H1 (cell line): Measurements from ENCODE around the gene MYO1D. TPM values are rescaled to one million over a fixed set of nuclear protein-coding genes. Genes with fewer than 3 reads are reported as not detected.

Source experiments
- CTCF ChIA-PET: fragments of 300-600 bp; sonication (Branson Sonifier 250); formaldehyde crosslinking; loops from one replicate; lab custom pipeline; 2021; ENCODE audit not compliant: partially characterized antibody; lab: Charles Lee
- POLR2A ChIA-PET: fragments of 300-600 bp; sonication (Branson Sonifier 250); formaldehyde crosslinking; loops from one replicate; lab custom pipeline; 2021; ENCODE audit warnings: inconsistent platforms; ENCODE audit not compliant: partially characterized antibody; lab: Charles Lee
- DNase-seq, 2 experiments: peaks; one replicate each; pipeline versions ENCODE4 v3.0.0 to v3.0.0-alpha.2; 2010 to 2022; ENCODE audit warnings: low spot score in 2 of 2, low read depth in 1 of 2, mixed read lengths in 1 of 2
- FAIRE-seq: peaks from 2 replicates; lab custom pipeline; 2011; peaks lifted over from hg19 to GRCh38; lab: Jason Lieb, UNC
- H2AFZ ChIP-seq: 2 replicates; pipeline ENCODE4 v1.8.1; 2012; ENCODE audit warnings: low read length, inconsistent platforms
- H2AK5ac ChIP-seq: 2 replicates; pipeline ENCODE4 v1.6.1; 2013; ENCODE audit warnings: low read depth, low read length
- H2BK120ac ChIP-seq: replicated peaks from 2 replicates; pipeline ENCODE3; 2013; ENCODE audit warnings: low read depth, low read length, inconsistent platforms
- H2BK12ac ChIP-seq: 2 replicates; pipeline ENCODE4 v1.6.1; 2013; ENCODE audit warnings: low read depth, low read length
- H2BK15ac ChIP-seq: 2 replicates; pipeline ENCODE4 v1.6.1; 2013; ENCODE audit warnings: low read length
- H2BK20ac ChIP-seq: 2 replicates; pipeline ENCODE4 v1.6.1; 2013; ENCODE audit warnings: low read length
- H2BK5ac ChIP-seq: 2 replicates; pipeline ENCODE4 v1.6.1; 2013; ENCODE audit warnings: low read depth, low read length
- H3K14ac ChIP-seq: 2 replicates; pipeline ENCODE4 v1.6.1; 2013; ENCODE audit warnings: inconsistent platforms; ENCODE audit not compliant: insufficient read length
- H3K18ac ChIP-seq: 2 replicates; pipeline ENCODE4 v1.6.1; 2013; ENCODE audit warnings: low read length; ENCODE audit errors: extremely low read depth
- H3K23ac ChIP-seq: 2 replicates; pipeline ENCODE4 v1.6.1; 2013; ENCODE audit warnings: inconsistent platforms; ENCODE audit not compliant: insufficient read length
- H3K23me2 ChIP-seq: 2 replicates; pipeline ENCODE4 v1.6.1; 2013; ENCODE audit warnings: low read depth, low read length
- H3K27ac ChIP-seq: 2 replicates; pipeline ENCODE4 v1.6.1; 2011; ENCODE audit warnings: low read depth, low read length, inconsistent platforms
- H3K27me3 ChIP-seq, 4 experiments: replicated peaks in 1 of 4; 1 replicate in 1 of 4; 2 replicates in 3 of 4; pipeline versions ENCODE4 v1.6.1 to v1.8.1; 2011 to 2013; ENCODE audit warnings: low read length in 3 of 4, mild to moderate bottlenecking in 3 of 4, inconsistent platforms in 2 of 4, mixed read lengths in 2 of 4, moderate library complexity in 1 of 4; ENCODE audit not compliant: control insufficient read depth in 3 of 4, insufficient read depth in 3 of 4; ENCODE audit errors: extremely low read depth in 1 of 4
- H3K36me3 ChIP-seq, 4 experiments: 2 replicates each; pipeline versions ENCODE4 v1.6.1 to v1.8.1; 2011 to 2013; ENCODE audit warnings: mild to moderate bottlenecking in 4 of 4, low read length in 3 of 4, moderate library complexity in 2 of 4, control low read depth in 1 of 4, inconsistent platforms in 1 of 4; ENCODE audit not compliant: insufficient read depth in 4 of 4, control insufficient read depth in 2 of 4
- H3K4ac ChIP-seq: replicated peaks from 2 replicates; pipeline ENCODE3; 2013; ENCODE audit warnings: low read length, low read depth, mixed read lengths, inconsistent platforms; ENCODE audit not compliant: insufficient read length
- H3K4me1 ChIP-seq, 4 experiments: replicated peaks in 1 of 4; 1 replicate in 1 of 4; 2 replicates in 3 of 4; pipeline versions ENCODE4 v1.6.1 to v1.8.1; 2011 to 2013; ENCODE audit warnings: low read length in 3 of 4, inconsistent platforms in 2 of 4, mixed read lengths in 1 of 4; ENCODE audit not compliant: insufficient read depth in 4 of 4, control insufficient read depth in 3 of 4
- H3K4me2 ChIP-seq, 2 experiments: 2 replicates each; pipeline versions ENCODE4 v1.6.1 to v1.8.1; 2011 to 2013; ENCODE audit warnings: low read depth in 2 of 2, low read length in 2 of 2, control low read depth in 1 of 2, inconsistent platforms in 1 of 2, mild to moderate bottlenecking in 1 of 2; ENCODE audit not compliant: insufficient read depth in 1 of 2
- H3K4me3 ChIP-seq, 4 experiments: fragments of 200-600, 300-600 bp in 1 of 4; sonication (generic), shearing (Covaris generic), sonication (Bioruptor Twin) in 1 of 4; 2 replicates each; pipeline versions ENCODE4 v1.5.1 to v1.8.1; 2011 to 2016; ENCODE audit warnings: low read length in 4 of 4, low read depth in 3 of 4, control low read depth in 2 of 4, inconsistent platforms in 2 of 4, mild to moderate bottlenecking in 2 of 4, mixed read lengths in 1 of 4, moderate library complexity in 1 of 4; ENCODE audit not compliant: insufficient read depth in 2 of 4; ENCODE audit errors: extremely low read depth in 1 of 4
- H3K56ac ChIP-seq: replicated peaks from 2 replicates; pipeline ENCODE3; 2013; ENCODE audit warnings: low read depth, mild to moderate bottlenecking, mixed read lengths, low read length, inconsistent platforms; ENCODE audit not compliant: insufficient read length
- H3K79me1 ChIP-seq: 2 replicates; pipeline ENCODE4 v1.6.1; 2013; ENCODE audit warnings: low read depth, low read length, control low read depth
- H3K79me2 ChIP-seq, 2 experiments: 2 replicates each; pipeline versions ENCODE4 v1.6.1 to v1.8.1; 2012 to 2013; ENCODE audit warnings: low read length in 2 of 2, mild to moderate bottlenecking in 2 of 2, inconsistent platforms in 1 of 2; ENCODE audit not compliant: insufficient read depth in 2 of 2, control insufficient read depth in 1 of 2
- H3K9ac ChIP-seq, 4 experiments: replicated peaks in 1 of 4; 1 replicate in 1 of 4; 2 replicates in 3 of 4; pipeline versions ENCODE4 v1.6.1 to v1.8.1; 2011 to 2013; ENCODE audit warnings: low read depth in 3 of 4, low read length in 3 of 4, control low read depth in 2 of 4, mild to moderate bottlenecking in 2 of 4, moderate library complexity in 2 of 4, inconsistent platforms in 1 of 4; ENCODE audit errors: extremely low read depth in 1 of 4
- H3K9me3 ChIP-seq, 2 experiments: 2 replicates each; pipeline versions ENCODE4 v1.6.1 to v1.8.1; 2012 to 2013; ENCODE audit warnings: mild to moderate bottlenecking in 2 of 2, moderate library complexity in 2 of 2, control low read depth in 1 of 2, inconsistent platforms in 1 of 2, low read depth in 1 of 2, low read length in 1 of 2, mixed read lengths in 1 of 2; ENCODE audit not compliant: insufficient read depth in 2 of 2
- H4K20me1 ChIP-seq, 2 experiments: replicated peaks in 1 of 2; 2 replicates each; pipeline versions ENCODE3 to v1.8.1; 2011 to 2013; ENCODE audit warnings: inconsistent platforms in 2 of 2, low read length in 2 of 2, mild to moderate bottlenecking in 1 of 2; ENCODE audit not compliant: insufficient read depth in 2 of 2, control insufficient read depth in 1 of 2
- H4K5ac ChIP-seq: 2 replicates; pipeline ENCODE4 v1.6.1; 2013; ENCODE audit warnings: low read length, low read depth, mixed read lengths, inconsistent platforms; ENCODE audit not compliant: insufficient read length
- H4K8ac ChIP-seq: 2 replicates; pipeline ENCODE4 v1.8.0; 2013; ENCODE audit warnings: mild to moderate bottlenecking, moderate library complexity, low read length, inconsistent platforms; ENCODE audit not compliant: insufficient read depth; ENCODE audit errors: extremely low read depth
- H4K91ac ChIP-seq: replicated peaks from 2 replicates; pipeline ENCODE3; 2013; ENCODE audit warnings: low read length, mixed read lengths, inconsistent platforms; ENCODE audit not compliant: insufficient read length
- ATF3 ChIP-seq: IDR thresholded peaks from 2 replicates; pipeline ENCODE4 v1.6.1; 2011; ENCODE audit warnings: low read depth, mild to moderate bottlenecking, low read length; ENCODE audit not compliant: insufficient read depth
- BACH1 ChIP-seq: IDR thresholded peaks from 2 replicates; pipeline ENCODE4 v1.6.1; 2012; ENCODE audit warnings: low read length, improper control_type of control experiment
- CBX8 ChIP-seq: fragments of 300-800, 300-1000 bp; sonication (generic); IDR thresholded peaks from 2 replicates; pipeline ENCODE4 v1.7.1; 2016; ENCODE audit warnings: low read depth, low read length, borderline replicate concordance
- NRF1 ChIP-seq: IDR thresholded peaks from 2 replicates; pipeline ENCODE4 v1.6.1; 2011; ENCODE audit warnings: mild to moderate bottlenecking, low read depth, low read length, improper control_type of control experiment
- POLR2AphosphoS5 ChIP-seq: IDR thresholded peaks from 2 replicates; pipeline ENCODE4 v1.6.1; 2011; ENCODE audit warnings: low read depth, low read length
- POU5F1 ChIP-seq: IDR thresholded peaks from 2 replicates; pipeline ENCODE4 v1.6.1; 2011; ENCODE audit warnings: low read depth, mild to moderate bottlenecking, low read length, moderate library complexity
- RAD21 ChIP-seq, 2 experiments: IDR thresholded peaks in 1 of 2; conservative IDR thresholded peaks in 1 of 2; 2 replicates each; pipeline ENCODE4 v1.6.1; 2011; ENCODE audit warnings: low read depth in 2 of 2, low read length in 2 of 2, improper control_type of control experiment in 1 of 2, inconsistent platforms in 1 of 2, mild to moderate bottlenecking in 1 of 2, moderate library complexity in 1 of 2
- WGBS, 2 experiments: shearing (Covaris generic) in 1 of 2; methylation state at CpG; one replicate each; pipeline versions ENCODE4 v1.1.6 to v1.1.7; 2013 to 2015; ENCODE audit warnings: low lambda C conversion rate in 2 of 2, mixed read lengths in 2 of 2, inconsistent platforms in 1 of 2, low coverage in 1 of 2, missing lambda C conversion rate in 1 of 2; ENCODE audit not compliant: insufficient replicate concordance in 2 of 2, insufficient coverage in 1 of 2, insufficient read length in 1 of 2; ENCODE audit errors: extremely low coverage in 1 of 2, missing lambda C conversion rate in 1 of 2; 5-methylcytosine and 5-hydroxymethylcytosine counted together
- polyA plus RNA-seq, 7 experiments: library from polyadenylated mRNA; depleted of rRNA in 3 of 7; stranded (reverse) in 5 of 7; unstranded in 2 of 7; fragments of >200 nt in 5 of 7; fragments of 200-250 nt in 2 of 7; gene quantifications; 1 replicate in 5 of 7; 2 replicates in 1 of 7; 4 replicates in 1 of 7; pipeline versions ENCODE4 v1.2.1 to v1.2.3, GENCODE V29; 2011 to 2013; ENCODE audit warnings: missing spikeins in 2 of 7, mixed read lengths in 2 of 7
- total RNA-seq: library from RNA; stranded (reverse); fragmentation: NEBNext Ultra II Directional; extraction: Animal tissue kit (Norgen Biotek cat#: 25700); gene quantifications from 2 replicates; pipeline ENCODE4 v1.2.1, GENCODE V29; 2021
- TF ChIP-seq, protein P1 (sequence below), 3 experiments: IDR thresholded peaks; 1 replicate in 2 of 3; 2 replicates in 1 of 3; pipeline versions ENCODE4 v1.5.1 to v1.6.1; 2011; ENCODE audit warnings: low read length in 3 of 3, mild to moderate bottlenecking in 3 of 3, inconsistent platforms in 2 of 3, low read depth in 1 of 3, moderate library complexity in 1 of 3; ENCODE audit not compliant: insufficient read depth in 1 of 3; ENCODE audit errors: control extremely low read depth in 1 of 3

The MYO1D gene
- total and polyA plus RNA-seq, 2 of the 8 experiments (the other 6 are each of a cell fraction or from before 2014, with no cell fraction given) = 6.5 to 25.4 TPM

DNA sequence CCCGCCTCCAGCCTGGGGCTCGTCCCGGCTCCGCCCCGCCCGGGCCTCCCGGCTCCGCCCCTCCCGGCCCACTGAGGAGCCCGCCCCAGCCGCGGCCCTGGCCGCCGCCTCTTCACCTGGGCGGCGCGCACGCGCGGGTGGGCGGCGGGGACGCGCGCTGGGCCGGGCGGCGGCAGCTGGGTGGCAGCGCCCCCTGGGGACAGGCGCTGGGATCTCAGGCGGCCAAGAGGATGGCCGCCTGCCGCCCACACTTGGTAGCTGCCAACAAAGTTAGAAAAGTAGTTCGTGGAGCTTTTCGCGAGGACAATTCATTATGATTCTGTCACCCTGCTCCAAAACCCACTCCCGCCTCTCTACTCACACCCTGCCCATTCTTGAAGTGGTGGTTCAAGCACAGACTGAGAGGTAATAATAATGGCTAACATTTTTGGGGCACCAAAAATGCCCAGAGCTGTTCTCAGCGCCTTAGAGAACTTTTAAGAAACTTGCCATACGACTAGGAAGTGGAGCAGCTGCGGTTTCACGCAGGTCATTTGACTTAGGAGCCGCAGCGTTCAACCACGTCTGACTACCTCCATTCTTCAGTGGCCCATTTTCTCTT lies 340 bp upstream of the MYO1D start:
- H2BK12ac ChIP-seq = no peak overlapping the region
- H3K36me3 ChIP-seq = no peaks in the 10 kb centered on the region
- peak overlapping the region; percentile 66 to 89 (median 78) for H3K4me3 ChIP-seq
- H4K8ac ChIP-seq = no peak overlapping the region
- H3K56ac ChIP-seq = no peak overlapping the region
- H2BK20ac ChIP-seq = no peak overlapping the region
- peak overlapping the region; percentile 99 for H2AFZ ChIP-seq
- H3K23ac ChIP-seq = no peak overlapping the region
- no peak for FAIRE-seq
- peak overlapping the region in 3 of 4 experiments; percentile 56 to 95 (median 85); a peak in 6 of 7 replicates for H3K9ac ChIP-seq
- H3K14ac ChIP-seq = no peak overlapping the region
- no peak overlapping the region for H4K5ac ChIP-seq
- ChIA-PET CTCF (interaction anchor here (0.6 to 6.1 kb wide), 37 partner anchors 9 to 289 kb away, joined by 3 to 77 read pairs (median 5); partner anchors contain the start of gene TMEM98), POLR2A (interaction anchor here (0.7 to 2.9 kb wide), 11 partner anchors 9 to 103 kb away, joined by 3 to 16 read pairs (median 4); no protein-coding TSS in a partner anchor)
- peak overlapping the region; percentile 52 to 88 for H3K4me2 ChIP-seq
- H3K4ac ChIP-seq = no peak overlapping the region
- WGBS, 2 experiments = 6% methylated on average over 39 of the region's 44 CpGs; no CpG with 5 or more reads in 1 of the 2 experiments
- H3K18ac ChIP-seq = no peak overlapping the region; the same call in 1 of the 2 replicates
- no peaks in the 10 kb centered on the region for H3K9me3 ChIP-seq
- no peaks in the 10 kb centered on the region; the same call in none of the 2 replicates for H3K23me2 ChIP-seq
- peak; percentile 61 to 93 for DNase-seq
- no peak overlapping the region for H4K91ac ChIP-seq
- no peaks in the 10 kb centered on the region for H3K27me3 ChIP-seq
- H3K79me1 ChIP-seq = peaks cover 6% of the 10 kb centered on the region; the same call in 1 of the 2 replicates
- H2BK15ac ChIP-seq = peak overlapping the region; percentile 19; the same call in 1 of the 2 replicates
- peak overlapping the region; percentile 90; the same call in 1 of the 2 replicates for H3K27ac ChIP-seq
- H3K4me1 ChIP-seq = no peaks in the 10 kb centered on the region; a peak in 1 of 7 replicates
- no peak overlapping the region for H2BK5ac ChIP-seq
- no peak overlapping the region for H2AK5ac ChIP-seq
- no peak overlapping the region for H2BK120ac ChIP-seq
- peaks cover 0 to 5% of the 10 kb centered on the region in 2 experiments for H4K20me1 ChIP-seq
- peaks cover 0 to 25% of the 10 kb centered on the region in 2 experiments; a peak in 3 of 4 replicates for H3K79me2 ChIP-seq
- TF ChIP-seq POU5F1 (no peak), CBX8 (no peak), BACH1 (peak; percentile 69), NRF1 (peak; percentile 32), RAD21 (IDR thresholded peaks at IDR 0.05 in 1 of 2, conservative IDR thresholded peaks at IDR 0.05 in 1 of 2; ENCODE audit: low read depth in 2 of 2, low read length in 2 of 2) (peak; percentile 58 to 75), POLR2AphosphoS5 (no peak), ATF3 (0 out of 2 replicates have a peak, but pooled peaks have one; percentile 28)
- TF ChIP-seq, protein P1, sequence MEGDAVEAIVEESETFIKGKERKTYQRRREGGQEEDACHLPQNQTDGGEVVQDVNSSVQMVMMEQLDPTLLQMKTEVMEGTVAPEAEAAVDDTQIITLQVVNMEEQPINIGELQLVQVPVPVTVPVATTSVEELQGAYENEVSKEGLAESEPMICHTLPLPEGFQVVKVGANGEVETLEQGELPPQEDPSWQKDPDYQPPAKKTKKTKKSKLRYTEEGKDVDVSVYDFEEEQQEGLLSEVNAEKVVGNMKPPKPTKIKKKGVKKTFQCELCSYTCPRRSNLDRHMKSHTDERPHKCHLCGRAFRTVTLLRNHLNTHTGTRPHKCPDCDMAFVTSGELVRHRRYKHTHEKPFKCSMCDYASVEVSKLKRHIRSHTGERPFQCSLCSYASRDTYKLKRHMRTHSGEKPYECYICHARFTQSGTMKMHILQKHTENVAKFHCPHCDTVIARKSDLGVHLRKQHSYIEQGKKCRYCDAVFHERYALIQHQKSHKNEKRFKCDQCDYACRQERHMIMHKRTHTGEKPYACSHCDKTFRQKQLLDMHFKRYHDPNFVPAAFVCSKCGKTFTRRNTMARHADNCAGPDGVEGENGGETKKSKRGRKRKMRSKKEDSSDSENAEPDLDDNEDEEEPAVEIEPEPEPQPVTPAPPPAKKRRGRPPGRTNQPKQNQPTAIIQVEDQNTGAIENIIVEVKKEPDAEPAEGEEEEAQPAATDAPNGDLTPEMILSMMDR (IDR thresholded peaks at IDR 0.05; ENCODE audit: control extremely low read depth in 1 of 3, insufficient read depth in 1 of 3, low read depth in 1 of 3, low read length in 3 of 3) = peak; percentile 77 to 99 (median 89)
